PC-3 (cell line): Measurements from ENCODE around the gene PRLR. TPM values are rescaled to one million over a fixed set of nuclear protein-coding genes. Genes with fewer than 3 reads are reported as not detected.

ENCODE experiments used
- ATAC-seq: fragments of 200-7000 bp; cut with Tn5 transposase; 2 replicates; pipeline ENCODE4 v1.9.1; 2020; ENCODE audit warnings: mild to moderate bottlenecking, moderate library complexity
- BruUV-seq: library from RNA; stranded (reverse); fragments of 400-500 nt; replicated peaks from 2 replicates; lab custom pipeline; 2021; lab: Mats Ljungman, UMichigan
- CTCF ChIA-PET: fragments of 300-600 bp; sonication (Branson Sonifier 250); formaldehyde crosslinking; loops from one replicate; lab custom pipeline; 2022; ENCODE audit warnings: antibody characterized with exemption; lab: Charles Lee
- POLR2A ChIA-PET: fragments of 300-600 bp; sonication (Branson Sonifier 250); formaldehyde crosslinking; loops from one replicate; lab custom pipeline; 2022; ENCODE audit warnings: antibody characterized with exemption; ENCODE audit not compliant: unreplicated experiment; lab: Charles Lee
- DNase-seq: peaks from one replicate; pipeline ENCODE4 v3.0.0-alpha.2; 2015
- H2AFZ ChIP-seq: fragments of 300-600 bp; sonication (generic); 2 replicates; pipeline ENCODE4 v1.6.0; 2016; ENCODE audit warnings: antibody characterized with exemption, low read length
- H3F3A ChIP-seq: fragments of 300-600 bp; sonication (generic); one replicate; pipeline ENCODE4 v1.6.0; 2017; ENCODE audit warnings: antibody characterized with exemption, low read length, control low read depth, mild to moderate bottlenecking; ENCODE audit not compliant: unreplicated experiment
- H3K27ac ChIP-seq: fragments of 300-600 bp; sonication (generic); 2 replicates; pipeline ENCODE4 v1.5.1; 2016; ENCODE audit warnings: mild to moderate bottlenecking, low read length
- H3K27me3 ChIP-seq: fragments of 300-600 bp; sonication (generic); 2 replicates; pipeline ENCODE4 v1.6.1; 2016; ENCODE audit warnings: low read length, mixed read lengths
- H3K36me3 ChIP-seq: fragments of 300-600 bp; sonication (generic); 2 replicates; pipeline ENCODE4 v1.6.1; 2016; ENCODE audit warnings: low read depth, mixed run types, low read length, mixed read lengths
- H3K4me1 ChIP-seq: fragments of 300-600 bp; sonication (generic); 2 replicates; pipeline ENCODE4 v1.5.1; 2016; ENCODE audit warnings: low read length; ENCODE audit not compliant: insufficient read depth
- H3K4me2 ChIP-seq: fragments of 300-600 bp; sonication (generic); 2 replicates; pipeline ENCODE4 v1.6.0; 2016; ENCODE audit warnings: low read length
- H3K4me3 ChIP-seq: fragments of 300-600 bp; sonication (generic); 2 replicates; pipeline ENCODE4 v1.5.1; 2016; ENCODE audit warnings: mild to moderate bottlenecking, low read length, mixed read lengths
- H3K79me2 ChIP-seq: fragments of 300-600 bp; sonication (generic); 2 replicates; pipeline ENCODE4 v1.6.1; 2017; ENCODE audit warnings: low read length, mixed read lengths
- H3K9ac ChIP-seq: fragments of 300-600 bp; sonication (generic); 2 replicates; pipeline ENCODE4 v1.6.0; 2016; ENCODE audit warnings: mild to moderate bottlenecking, low read length
- H3K9me2 ChIP-seq: fragments of 300-600 bp; sonication (generic); replicated peaks from 2 replicates; pipeline ENCODE4 v1.6.1; 2016; ENCODE audit warnings: mixed run types, low read length, mixed read lengths
- H3K9me3 ChIP-seq: fragments of 300-600 bp; sonication (generic); 2 replicates; pipeline ENCODE4 v1.6.1; 2016; ENCODE audit warnings: low read length, mixed read lengths
- H4K20me1 ChIP-seq: fragments of 300-600 bp; sonication (generic); 2 replicates; pipeline ENCODE4 v1.6.1; 2016; ENCODE audit warnings: low read length, mixed read lengths
- EZH2 ChIP-seq: fragments of 300-600 bp; sonication (generic); IDR thresholded peaks from one replicate; pipeline ENCODE4 v1.6.1; 2017; ENCODE audit warnings: antibody characterized with exemption, mild to moderate bottlenecking, low read length; ENCODE audit not compliant: unreplicated experiment
- EZH2phosphoT487 ChIP-seq: fragments of 300-600 bp; sonication (generic); IDR thresholded peaks from 2 replicates; pipeline ENCODE4 v1.6.1; 2018; ENCODE audit warnings: mild to moderate bottlenecking, antibody characterized with exemption, low read length, borderline replicate concordance
- intact Hi-C: fragments of 100-400 bp; cut with micrococcal nuclease; formaldehyde crosslinking; loops from 2 replicates; pipeline ENCODE4 v1.9.0; 2023
- total RNA-seq: library from RNA; depleted of rRNA; stranded (reverse); fragments of >200 nt; gene quantifications from 2 replicates; pipeline ENCODE4 v1.2.3, GENCODE V29; 2014
- TF ChIP-seq, protein P1 (sequence below): fragments of 300-600 bp; sonication (generic); conservative IDR thresholded peaks from 2 replicates; pipeline ENCODE4 v1.5.1; 2017; ENCODE audit warnings: antibody characterized with exemption, low read depth, mild to moderate bottlenecking, low read length

The PRLR gene
- total RNA-seq, 1 experiment from 2014 or later, result 0.29 TPM

DNA sequence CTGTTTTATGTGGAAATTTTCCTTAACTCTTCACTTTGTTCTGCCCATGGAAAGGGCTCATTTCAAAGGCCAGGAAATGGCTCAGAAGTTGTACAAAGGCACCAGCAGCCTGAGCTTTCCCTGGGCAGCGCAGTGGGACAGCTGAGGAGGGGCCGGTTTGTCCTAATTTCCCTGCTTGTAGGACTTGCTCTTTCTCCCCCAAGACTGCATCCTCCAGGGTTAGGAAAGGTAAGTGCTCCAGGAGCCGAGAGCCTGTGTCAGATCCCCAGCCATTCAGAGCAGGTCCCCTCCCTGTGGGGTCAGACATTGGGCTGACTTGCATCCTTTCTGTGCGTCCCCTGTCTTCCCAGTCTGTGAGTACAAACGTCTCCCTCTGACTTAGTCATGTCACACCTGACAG, 226.1 kb downstream of the PRLR start:
- BruUV-seq, result no TSS peak

DNA sequence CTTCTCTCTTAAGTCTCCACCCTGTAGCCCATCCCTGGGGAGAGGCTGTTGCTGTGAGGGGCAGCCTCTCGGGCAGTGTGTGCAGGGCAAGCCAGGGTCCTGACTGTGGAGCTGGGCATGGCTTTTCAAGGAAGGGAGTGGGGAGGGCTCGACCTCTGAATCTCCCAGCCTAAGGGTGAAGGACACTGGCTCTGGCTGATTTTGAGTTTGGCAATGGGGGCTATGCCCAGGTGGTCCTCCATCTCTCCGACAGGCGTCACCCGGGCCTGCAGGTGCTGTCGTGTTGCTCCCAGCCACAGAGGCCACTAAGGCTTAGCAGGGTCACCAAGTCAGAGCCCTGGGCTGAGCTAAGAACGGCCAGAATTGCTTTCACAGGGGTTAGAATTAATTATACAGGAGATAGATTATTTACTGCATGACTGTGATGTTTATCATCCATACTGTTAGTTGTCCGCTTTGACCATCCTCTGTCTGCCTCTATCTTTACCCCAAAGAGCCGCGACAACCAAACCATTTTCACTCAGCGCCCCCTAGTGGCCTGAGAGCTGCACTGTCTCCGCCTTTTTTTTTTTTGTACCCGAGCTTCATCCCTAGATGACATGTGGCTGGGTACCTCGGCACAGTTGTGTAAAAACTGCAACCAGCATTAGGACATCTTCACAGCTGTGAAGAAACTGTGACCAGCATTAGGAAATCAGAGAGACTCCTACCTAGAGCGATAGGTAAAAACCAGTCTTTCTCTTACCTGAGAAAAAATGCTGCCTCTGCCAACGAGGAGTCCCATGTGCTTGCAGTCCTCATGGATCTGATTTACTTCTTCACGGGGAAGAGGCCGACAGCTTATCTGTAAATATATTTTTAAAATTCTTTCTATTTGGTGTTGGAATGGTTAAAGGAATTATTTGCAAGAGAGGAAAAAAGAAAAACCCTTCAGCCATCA, 227.0 kb downstream of the PRLR start:
- H3K4me2 ChIP-seq, result peak overlapping the region; percentile 52
- no peaks in the 10 kb centered on the region for H3K36me3 ChIP-seq
- H3K27ac ChIP-seq, result no peak overlapping the region
- peak; percentile 64 for ATAC-seq
- ChIA-PET CTCF (interaction anchor here (0.5 to 1.6 kb wide), 8 partner anchors 9 to 1235 kb away, joined by 3 to 6 read pairs (median 4); partner anchors contain the start of genes BRIX1, DNAJC21 and RAD1), POLR2A (no interaction called here)
- no peak overlapping the region for H3K4me3 ChIP-seq
- H3K4me1 ChIP-seq, result no peaks in the 10 kb centered on the region
- H3K9me3 ChIP-seq, result no peaks in the 10 kb centered on the region
- no peaks in the 10 kb centered on the region for H4K20me1 ChIP-seq
- no peaks in the 10 kb centered on the region for H3K79me2 ChIP-seq
- peak overlapping the region; percentile 64 for H2AFZ ChIP-seq
- no peaks in the 10 kb centered on the region for H3F3A ChIP-seq
- no TSS peak for BruUV-seq
- peak; percentile 77 for DNase-seq
- H3K9ac ChIP-seq, result no peak overlapping the region
- H3K9me2 ChIP-seq, result no peaks in the 10 kb centered on the region
- no peak for TF ChIP-seq EZH2phosphoT487
- TF ChIP-seq, protein P1, sequence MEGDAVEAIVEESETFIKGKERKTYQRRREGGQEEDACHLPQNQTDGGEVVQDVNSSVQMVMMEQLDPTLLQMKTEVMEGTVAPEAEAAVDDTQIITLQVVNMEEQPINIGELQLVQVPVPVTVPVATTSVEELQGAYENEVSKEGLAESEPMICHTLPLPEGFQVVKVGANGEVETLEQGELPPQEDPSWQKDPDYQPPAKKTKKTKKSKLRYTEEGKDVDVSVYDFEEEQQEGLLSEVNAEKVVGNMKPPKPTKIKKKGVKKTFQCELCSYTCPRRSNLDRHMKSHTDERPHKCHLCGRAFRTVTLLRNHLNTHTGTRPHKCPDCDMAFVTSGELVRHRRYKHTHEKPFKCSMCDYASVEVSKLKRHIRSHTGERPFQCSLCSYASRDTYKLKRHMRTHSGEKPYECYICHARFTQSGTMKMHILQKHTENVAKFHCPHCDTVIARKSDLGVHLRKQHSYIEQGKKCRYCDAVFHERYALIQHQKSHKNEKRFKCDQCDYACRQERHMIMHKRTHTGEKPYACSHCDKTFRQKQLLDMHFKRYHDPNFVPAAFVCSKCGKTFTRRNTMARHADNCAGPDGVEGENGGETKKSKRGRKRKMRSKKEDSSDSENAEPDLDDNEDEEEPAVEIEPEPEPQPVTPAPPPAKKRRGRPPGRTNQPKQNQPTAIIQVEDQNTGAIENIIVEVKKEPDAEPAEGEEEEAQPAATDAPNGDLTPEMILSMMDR, result peak; percentile 94
- intact Hi-C loops, result loop anchor here (1.0 to 5.0 kb wide), 4 partner anchors 44 to 529 kb away; no protein-coding TSS in a partner anchor
- no peaks in the 10 kb centered on the region; the same call in 1 of the 2 replicates for H3K27me3 ChIP-seq

More for the DNA sequence above, 226.1 kb downstream of the PRLR start:
- ATAC-seq (no peak), DNase-seq (no peak)
- H3K27me3 ChIP-seq, result peaks cover 4% of the 10 kb centered on the region; the same call in 1 of the 2 replicates
- H3K36me3 ChIP-seq, result no peaks in the 10 kb centered on the region
- ChIA-PET CTCF (interaction anchor here (1.4 to 1.6 kb wide), 2 partner anchors 89 to 530 kb away, joined by 5 to 6 read pairs; partner anchors contain the start of genes BRIX1 and RAD1), POLR2A (no interaction called here)
- H3K4me1 ChIP-seq, result no peaks in the 10 kb centered on the region
- no peak overlapping the region for H3K9ac ChIP-seq
- no peaks in the 10 kb centered on the region for H3K9me2 ChIP-seq
- H4K20me1 ChIP-seq, result no peaks in the 10 kb centered on the region
- H3K4me3 ChIP-seq, result no peak overlapping the region
- H3F3A ChIP-seq, result no peaks in the 10 kb centered on the region
- no peak for TF ChIP-seq EZH2
- no peak for TF ChIP-seq EZH2phosphoT487
- TF ChIP-seq, protein P1, result no peak
- H2AFZ ChIP-seq, result peak overlapping the region; percentile 64; the same call in 1 of the 2 replicates
- no peaks in the 10 kb centered on the region for H3K79me2 ChIP-seq
- intact Hi-C loops, result loop anchor here (5.0 kb wide), 1 partner anchor 517 kb away; no protein-coding TSS in a partner anchor
- no peak overlapping the region for H3K4me2 ChIP-seq
- H3K9me3 ChIP-seq, result no peaks in the 10 kb centered on the region
- H3K27ac ChIP-seq, result no peak overlapping the region
